ENCODE results near the gene DNAL1. TPM values are rescaled to one million over a fixed set of nuclear protein-coding genes. Genes with fewer than 3 reads are reported as not detected.

The DNAL1 gene
- total RNA-seq, 1 donor from 2014 or later, result 11.5 TPM

DNA sequence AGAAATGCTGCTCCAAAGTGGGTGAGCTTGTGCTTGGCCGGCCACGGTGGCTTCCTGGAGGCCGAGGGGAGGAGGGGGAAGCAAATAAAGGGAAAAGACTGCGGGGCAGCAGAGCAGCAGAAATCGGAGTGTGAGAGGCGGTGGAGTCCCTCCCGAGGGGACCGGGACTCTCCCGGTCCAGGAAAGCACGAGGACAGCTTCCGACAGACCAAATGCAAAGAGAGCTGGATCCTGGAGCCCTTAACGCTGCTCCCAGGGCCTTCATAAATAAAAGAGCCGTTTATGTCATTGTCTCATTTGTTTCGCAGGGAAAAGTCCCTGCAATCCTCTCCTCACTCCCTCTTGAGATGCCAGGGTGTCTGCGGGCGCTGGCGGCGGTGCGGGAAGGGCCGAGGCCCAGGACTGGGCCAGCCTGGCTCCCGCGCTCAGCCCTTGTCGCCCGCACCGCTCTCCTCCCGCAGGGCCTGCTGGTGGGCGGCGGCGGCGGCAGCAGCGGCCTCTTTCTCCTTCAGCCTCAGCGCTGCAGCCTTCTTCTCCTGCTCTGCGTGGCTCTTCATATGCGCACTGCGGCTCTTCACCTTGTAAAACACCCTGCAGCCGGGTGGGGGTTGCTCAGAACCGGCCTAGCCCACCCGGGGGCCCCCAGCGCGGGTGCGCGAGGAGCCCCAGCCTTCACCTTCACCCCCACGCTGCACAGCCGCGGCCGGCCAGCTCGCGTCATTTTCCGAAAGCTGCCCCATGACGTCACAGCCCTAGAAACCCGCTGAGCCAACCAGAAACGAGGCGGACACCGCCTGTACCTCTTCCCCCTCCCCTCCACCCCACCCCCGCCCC, 73.8 kb downstream of the DNAL1 start:
- DNase-seq (no peak), ATAC-seq (ENCODE audit: poor library complexity) (no peak)

DNA sequence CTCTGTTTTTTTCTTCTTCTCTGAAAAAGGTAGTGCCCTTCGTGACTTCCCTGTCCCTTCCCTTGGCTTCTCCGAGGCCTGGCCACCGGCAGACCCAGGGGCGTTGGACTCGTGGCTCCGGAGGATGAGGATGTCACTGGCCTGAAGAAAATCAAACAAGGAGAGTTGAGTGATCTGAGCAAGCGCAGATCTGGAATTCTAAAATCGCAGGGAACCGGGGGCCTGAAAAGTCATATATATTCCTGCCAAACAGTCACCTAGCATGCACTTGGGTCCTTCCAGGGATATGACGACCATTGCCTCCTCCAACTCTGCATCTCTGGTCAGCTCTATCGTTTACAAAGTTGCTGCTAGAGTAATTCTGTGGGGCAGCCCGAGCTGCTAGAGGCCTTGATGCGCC, 74.6 kb downstream of the DNAL1 start:
- DNase-seq (no peak), ATAC-seq (ENCODE audit: poor library complexity) (no peak)
- intact Hi-C loops (cut with DNase I), result no loop called here

More for the DNA sequence above, 73.8 kb downstream of the DNAL1 start:
- intact Hi-C loops (cut with DNase I), result no loop called here

DNA sequence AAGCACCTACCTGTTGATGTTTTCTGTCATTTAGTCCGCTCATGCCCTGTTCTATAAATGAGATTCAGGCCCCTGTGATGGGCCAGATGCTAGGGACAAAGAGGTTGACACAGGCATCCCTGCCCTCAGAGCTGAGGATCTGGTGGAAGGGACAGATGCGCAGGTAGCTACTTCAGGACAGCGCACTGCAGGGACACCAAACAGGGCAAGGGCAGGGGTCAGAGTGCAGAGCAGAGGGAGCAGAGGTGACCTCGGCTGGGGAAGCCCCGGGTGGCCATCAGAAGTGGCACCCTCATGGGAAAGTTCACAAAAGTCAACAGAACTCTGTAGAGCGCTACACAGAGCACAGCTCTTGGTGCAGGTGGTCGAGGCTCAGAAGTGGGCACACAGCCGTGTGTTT, 75.0 kb downstream of the DNAL1 start:
- intact Hi-C loops (cut with DNase I), result loop anchor here (10.0 kb wide), 1 partner anchor 65 kb away; no protein-coding TSS in a partner anchor
- ATAC-seq (ENCODE audit: poor library complexity) (no peak), DNase-seq (peak; percentile 22)

DNA sequence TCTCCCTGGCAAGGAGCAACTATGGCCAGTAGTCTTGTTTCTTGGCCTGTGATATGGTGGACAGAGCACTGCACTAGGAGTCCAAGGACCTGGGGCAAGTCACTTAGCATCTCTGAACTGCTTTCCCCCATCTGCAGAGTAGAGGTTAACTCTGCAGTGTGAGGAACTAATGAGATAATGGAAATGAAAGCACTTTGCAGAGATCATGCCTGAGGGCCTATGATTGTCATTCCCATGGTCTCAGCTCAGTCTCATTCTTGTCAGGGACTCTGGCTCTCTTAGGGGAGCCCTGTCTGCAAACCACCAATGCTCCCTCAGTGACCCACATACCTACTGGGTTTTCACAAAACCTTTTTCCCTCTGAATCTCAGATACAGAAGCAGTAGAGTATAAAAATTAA, 75.8 kb downstream of the DNAL1 start:
- DNase-seq (no peak), ATAC-seq (ENCODE audit: poor library complexity) (no peak)
- intact Hi-C loops (cut with DNase I), result loop anchor here (10.0 kb wide), 1 partner anchor 64 kb away; no protein-coding TSS in a partner anchor

DNA sequence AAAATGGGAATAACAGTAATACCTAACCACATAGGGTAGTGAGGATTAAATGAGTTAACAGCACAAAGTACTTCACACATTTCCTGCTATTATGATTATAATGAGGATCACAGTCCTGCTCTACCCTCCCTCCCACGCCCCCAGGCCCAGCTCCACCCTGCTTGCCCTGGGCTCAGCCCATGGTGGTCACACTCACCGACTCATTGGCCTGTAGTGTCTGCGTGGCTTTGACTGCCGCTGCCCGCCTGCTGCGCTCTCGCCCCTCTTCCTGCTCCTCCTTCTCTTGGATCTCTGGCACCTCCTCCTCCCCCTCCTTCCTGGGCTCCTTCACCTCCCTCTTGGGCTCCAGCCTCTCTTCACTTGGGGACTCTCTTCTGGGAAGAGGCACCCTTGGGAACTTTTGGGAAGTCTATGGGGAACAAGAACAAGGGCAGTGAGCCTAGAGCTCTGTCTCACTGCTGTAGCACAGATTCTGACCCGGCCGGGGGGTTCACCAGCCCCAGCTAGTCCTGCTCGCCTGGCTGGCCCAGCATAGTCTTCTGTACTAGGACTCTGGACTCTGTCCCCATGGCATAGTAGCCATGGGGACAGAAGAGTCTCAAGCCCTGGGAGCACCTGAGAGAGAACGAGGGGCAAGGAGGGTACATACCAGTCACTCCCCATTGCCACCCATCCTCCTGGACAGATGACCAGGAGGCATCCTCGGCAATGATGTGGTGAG, 76.5 kb downstream of the DNAL1 start:
- intact Hi-C loops (cut with DNase I), result loop anchor here (10.0 kb wide), 1 partner anchor 64 kb away; no protein-coding TSS in a partner anchor
- ATAC-seq (ENCODE audit: poor library complexity) (no peak), DNase-seq (no peak)

DNA sequence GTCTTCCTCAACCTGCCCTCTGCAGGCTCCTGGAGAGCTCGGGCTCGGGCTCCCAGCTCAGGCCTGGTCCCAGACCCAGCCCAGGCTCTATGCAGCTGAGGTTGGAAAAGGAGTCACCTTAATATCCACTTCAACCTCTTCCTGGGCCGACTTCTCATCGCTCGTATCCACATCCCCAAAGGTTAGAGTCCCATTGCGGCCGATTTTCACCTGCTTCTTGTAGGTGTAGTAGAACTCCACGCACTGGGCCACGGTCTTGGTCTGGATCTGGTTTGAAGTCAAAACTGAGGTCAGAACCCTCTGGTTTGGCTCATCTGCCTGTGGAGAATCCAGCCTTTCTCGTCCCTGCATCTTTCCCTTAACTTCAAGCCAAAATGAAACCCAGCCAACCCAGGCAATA, 77.8 kb downstream of the DNAL1 start:
- no peak for DNase-seq
- intact Hi-C loops (cut with DNase I), result loop anchor here (10.0 kb wide), 1 partner anchor 62 kb away; no protein-coding TSS in a partner anchor

DNA sequence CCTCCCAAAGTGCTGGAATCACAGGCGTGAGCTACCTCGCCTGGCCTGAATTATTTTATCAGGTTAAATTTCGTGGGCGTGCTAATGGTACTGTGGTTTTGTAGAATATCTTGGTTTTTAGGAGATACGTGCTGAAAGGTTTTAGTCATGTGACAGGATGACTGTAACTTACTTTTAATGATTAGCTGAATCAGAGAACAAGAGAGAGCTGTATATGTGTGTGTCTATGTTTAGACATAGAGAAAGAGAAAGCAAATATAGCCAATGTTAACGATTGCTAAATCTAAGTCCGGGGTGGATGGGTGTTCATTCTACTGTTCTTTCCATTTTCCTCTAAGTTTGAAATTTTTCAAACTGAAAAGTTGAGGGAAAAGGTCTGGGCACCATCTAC, 78.6 kb downstream of the DNAL1 start:
- DNase-seq (no peak), ATAC-seq (ENCODE audit: poor library complexity) (no peak)
- intact Hi-C loops (cut with DNase I), result loop anchor here (10.0 kb wide), 1 partner anchor 61 kb away; no protein-coding TSS in a partner anchor

More for the DNA sequence above, 77.8 kb downstream of the DNAL1 start:
- no peak for ATAC-seq (ENCODE audit: poor library complexity)

DNA sequence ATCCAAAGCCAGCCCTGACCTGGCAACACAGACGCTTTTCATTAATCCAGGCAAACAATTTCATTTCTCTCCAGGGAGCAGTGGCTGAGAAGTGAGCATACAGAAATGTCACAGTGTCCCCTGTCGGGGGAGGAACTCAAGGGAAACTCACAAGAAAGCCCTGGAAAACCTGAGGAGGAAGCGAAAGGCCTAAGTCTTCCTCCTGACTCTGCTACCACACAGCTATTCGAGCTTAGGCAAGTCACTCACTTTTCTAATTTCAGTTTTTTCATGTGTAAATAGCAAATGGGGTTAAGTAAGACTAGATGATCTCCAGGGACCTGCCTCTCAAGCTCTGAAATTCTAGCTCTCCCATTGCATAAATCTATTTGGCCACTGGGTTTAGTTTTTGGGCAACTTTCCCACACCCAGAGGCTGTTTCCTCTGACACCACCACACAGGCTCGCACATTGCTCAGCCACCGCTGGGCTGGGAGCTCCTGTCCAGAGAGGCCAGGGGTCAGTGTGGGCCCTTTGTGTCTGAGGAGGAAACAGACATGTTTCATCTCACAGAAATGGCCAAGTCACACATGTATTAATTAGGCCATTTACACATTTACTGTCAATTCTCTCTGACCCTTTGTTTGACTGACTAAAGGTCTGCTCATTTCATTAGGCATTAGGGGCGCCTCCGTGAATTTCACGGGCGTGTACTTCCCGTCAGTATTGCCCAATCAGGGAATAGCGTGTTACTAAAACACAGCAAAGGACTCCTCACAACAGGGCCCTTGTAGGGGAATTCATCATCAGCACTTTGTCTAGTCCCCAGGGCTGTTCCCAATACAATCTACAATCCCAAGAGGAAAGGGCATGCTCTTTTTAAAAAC, 79.2 kb downstream of the DNAL1 start:
- intact Hi-C loops (cut with DNase I), result loop anchor here (10.0 kb wide), 1 partner anchor 61 kb away; no protein-coding TSS in a partner anchor
- peak; percentile 85 for DNase-seq
- ATAC-seq (ENCODE audit: poor library complexity), result peak; percentile 77

DNA sequence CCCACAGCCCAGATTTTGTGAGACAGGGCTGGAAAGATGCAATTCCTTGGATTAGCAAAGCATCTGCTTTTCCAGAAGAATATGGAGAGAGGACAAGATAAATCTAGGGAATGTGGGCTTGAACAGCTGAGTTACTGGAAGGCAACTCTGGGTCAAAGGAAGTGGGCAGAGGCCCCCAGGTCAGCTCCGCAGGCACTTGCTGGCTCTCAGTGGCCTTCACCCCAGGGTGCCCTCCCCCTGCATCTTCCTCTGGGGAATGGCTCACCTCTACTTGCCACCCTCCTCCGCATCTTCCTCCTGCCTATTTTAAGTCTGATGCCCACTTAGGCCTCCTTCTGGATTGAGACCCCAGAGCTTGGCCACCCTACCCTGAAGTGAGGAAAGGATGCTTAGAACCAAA, 79.9 kb downstream of the DNAL1 start:
- DNase-seq, result no peak
- no peak for ATAC-seq (ENCODE audit: poor library complexity)
- intact Hi-C loops (cut with DNase I), result loop anchor here (10.0 kb wide), 1 partner anchor 60 kb away; no protein-coding TSS in a partner anchor

DNA sequence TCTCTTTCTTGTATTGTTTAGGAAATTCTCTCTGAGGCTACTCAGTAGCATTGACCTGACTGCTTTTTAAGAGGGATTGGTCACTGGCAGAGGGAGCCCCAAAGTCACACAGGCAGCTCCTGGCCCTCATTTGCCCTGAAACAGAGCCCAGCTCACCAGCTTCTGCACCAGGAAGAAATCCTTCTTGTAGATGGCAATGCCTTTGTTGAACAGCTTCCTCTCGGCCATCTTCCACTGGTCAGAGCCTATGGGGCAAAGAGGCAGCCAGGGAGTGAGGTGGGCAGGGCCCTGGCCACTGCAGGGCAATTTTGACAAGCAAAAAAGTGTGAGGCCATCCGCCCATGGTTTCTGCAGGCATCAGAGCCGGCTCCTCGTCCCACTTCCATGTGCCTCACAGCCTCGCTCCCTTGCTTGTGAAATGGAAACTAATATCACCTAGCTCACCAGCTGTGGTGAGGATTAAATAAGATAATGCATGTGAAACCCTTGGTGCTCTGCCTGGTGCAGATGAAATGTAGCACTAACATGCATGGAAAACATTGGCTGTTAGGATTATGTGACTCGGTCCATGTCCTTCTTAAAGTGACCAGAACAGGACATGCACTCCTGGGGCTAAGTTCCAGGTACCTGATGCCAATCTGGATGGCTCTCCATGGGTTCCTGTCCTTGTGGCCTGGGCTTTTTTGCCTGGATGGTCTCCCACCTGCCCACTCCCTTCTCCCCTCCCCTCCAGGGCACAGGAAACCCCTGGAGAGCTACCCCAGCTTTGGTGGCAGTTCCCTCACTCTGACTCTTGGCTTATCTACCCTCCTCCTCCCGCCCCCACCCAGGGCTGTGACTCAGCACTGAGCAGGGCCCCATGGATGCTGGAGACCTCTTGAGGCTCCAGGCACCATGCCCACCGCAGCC, 80.6 kb downstream of the DNAL1 start:
- intact Hi-C loops (cut with DNase I), result loop anchor here (10.0 kb wide), 1 partner anchor 59 kb away; no protein-coding TSS in a partner anchor
- ATAC-seq (ENCODE audit: poor library complexity), result no peak
- no peak for DNase-seq

DNA sequence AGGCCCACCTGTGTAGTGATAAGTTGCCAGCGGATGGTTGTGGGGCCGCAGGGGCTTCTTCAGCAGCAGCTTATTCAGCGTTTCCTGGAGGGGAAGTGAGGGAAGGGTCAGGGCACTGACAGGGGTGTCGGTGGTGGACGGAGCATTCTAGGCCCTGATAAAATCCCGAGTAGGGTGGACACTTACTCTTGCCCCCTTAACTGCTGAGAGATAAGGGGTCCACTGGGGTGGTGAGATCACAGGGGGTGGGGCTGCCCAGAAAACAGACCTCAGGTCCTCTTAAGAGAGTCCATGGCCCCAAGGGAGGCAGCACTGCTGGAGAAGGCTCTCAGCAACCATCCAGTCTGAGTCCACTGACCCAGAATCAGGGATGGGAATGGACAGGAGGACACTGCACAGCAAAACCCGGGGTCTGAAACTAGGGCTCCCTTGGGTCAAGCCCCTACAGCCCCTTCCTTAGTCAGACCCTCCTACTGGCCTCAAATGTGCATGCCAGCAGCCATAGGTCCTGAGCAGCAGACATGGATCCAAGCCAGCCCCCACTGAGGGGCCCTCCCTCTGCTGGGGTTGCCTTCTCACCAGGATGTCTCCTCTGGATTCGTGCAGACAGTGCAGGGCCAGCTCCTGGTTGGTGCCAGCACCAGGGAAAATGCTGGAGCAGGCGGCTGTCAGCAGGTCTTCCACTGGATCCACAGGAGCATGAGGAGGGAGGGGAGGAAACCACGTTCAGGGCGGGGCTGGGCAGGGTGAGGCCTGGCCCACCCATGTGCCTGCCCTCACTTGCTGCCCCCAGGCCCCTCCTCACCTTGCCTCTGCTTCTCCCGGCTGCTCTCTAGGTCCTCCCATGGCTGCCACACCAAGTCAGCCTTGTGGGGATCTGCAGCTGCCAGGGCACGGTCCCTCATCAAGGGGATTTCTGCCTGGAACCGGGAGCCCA, 81.5 kb downstream of the DNAL1 start:
- intact Hi-C loops (cut with DNase I), result loop anchor here (10.0 kb wide), 1 partner anchor 59 kb away; no protein-coding TSS in a partner anchor
- DNase-seq (no peak), ATAC-seq (ENCODE audit: poor library complexity) (no peak)

DNA sequence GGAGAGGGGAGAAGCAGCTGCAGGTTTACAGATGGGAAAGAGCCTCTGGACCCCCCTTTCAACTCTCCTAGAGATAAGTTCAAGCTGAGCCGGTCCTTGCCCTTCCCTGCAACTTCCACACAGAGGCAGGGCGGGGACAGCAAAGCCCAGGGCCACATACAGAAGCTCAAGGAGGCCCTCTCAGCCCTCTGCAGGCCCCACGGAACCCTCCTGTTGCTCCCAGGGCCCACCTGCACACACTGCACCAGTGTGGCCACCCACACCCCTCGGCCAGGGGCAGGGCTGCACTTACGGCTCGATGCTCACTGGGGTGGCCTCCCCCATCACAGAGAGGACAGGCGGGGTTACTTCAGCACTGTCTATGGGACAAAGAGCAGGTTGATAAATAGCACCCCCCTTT, 82.4 kb downstream of the DNAL1 start:
- no peak for ATAC-seq (ENCODE audit: poor library complexity)
- intact Hi-C loops (cut with DNase I), result loop anchor here (10.0 kb wide), 1 partner anchor 58 kb away; no protein-coding TSS in a partner anchor

DNA sequence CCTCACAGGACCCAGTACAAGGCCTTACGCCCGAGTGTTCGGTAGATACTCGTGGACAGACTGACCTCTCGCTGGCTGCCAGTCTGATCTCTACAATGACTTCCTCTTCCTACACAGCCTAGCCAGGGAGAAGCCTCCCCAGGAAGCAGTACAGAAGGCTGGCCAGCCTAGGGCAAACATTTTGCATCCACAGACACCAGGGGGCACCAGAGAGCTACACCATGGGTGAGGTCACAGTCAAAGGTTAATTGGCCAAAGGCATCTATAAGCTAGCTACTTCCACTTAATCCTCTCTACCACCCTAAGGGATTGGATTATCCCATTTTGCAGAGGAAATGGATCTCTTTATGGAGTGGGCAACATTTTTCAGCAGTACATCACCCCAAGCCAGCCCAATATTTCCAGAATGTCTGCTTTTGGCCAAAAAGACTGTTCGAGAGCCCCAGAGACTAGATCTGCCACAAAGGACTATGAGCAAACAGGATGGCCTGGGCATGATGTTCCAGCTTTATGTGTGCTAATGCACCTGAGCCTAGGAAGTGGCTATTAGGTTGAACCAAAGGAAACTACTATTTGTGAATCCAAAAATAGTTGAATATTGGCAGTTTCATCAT, 84.0 kb downstream of the DNAL1 start:
- ATAC-seq (ENCODE audit: poor library complexity) (peak; percentile 75), DNase-seq (peak; percentile 91)
- intact Hi-C loops (cut with DNase I), result loop anchor here (2.0 to 10.0 kb wide), 2 partner anchors 56 to 96 kb away; no protein-coding TSS in a partner anchor

More for the DNA sequence above, 82.4 kb downstream of the DNAL1 start:
- no peak for DNase-seq

DNA sequence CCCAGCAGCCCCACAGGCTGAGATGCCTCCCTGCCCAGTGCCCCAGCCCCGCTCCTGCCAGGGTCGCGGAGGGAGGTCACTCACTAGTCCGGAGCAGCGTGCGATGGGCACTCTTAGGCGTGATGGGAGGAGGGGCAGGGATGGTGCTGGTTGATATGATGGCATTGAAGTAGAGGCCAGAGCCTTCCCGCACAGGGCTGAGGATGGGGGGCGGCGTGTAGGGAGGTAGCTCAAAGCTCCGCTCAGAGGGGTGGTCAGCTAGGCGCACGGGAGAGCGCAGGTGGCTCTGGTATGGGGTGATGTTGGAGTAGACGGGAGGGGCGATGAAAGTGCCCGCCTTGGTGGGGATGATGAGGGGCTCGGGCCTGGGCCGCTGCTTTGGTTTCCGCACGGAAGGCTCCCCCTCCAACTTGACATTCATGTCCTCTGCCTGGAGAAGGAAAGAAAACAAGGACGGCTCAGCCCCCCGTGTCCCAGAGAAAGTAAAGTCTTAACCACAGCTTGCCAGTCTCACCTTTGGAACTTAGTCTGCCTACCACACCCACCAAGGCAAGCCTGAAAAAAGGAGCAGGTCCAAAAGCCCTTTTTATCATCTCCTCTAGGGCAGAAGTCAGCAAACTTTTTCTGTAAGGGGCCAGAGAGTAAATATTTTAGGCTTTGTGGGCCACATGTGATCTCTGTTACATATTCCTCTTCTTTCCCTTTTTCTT, 84.9 kb downstream of the DNAL1 start:
- no peak for DNase-seq
- intact Hi-C loops (cut with DNase I), result loop anchor here (2.0 to 10.0 kb wide), 2 partner anchors 55 to 95 kb away; no protein-coding TSS in a partner anchor
- no peak for ATAC-seq (ENCODE audit: poor library complexity)

DNA sequence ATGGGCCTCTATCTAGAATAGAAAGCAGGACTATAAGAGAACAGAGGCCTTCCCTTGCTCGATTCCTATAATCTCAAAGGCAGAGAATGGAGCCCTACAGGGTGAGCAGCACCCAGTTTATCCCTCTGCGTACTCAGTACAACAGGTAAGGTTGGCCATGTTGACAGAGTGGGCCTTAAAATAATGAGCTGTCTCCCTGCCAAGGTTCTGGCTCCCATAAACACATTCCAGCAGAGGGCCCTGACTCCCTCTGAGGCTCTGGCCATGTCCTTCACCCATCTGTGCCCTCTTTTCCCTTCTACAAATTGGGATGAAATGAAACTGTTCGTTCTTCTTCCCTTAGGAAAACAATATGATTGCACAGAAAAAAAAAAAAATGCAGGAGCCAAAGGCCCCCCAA, 86.3 kb downstream of the DNAL1 start:
- intact Hi-C loops (cut with DNase I), result no loop called here
- ATAC-seq (ENCODE audit: poor library complexity) (peak; percentile 69), DNase-seq (no peak)
